ENCODE data around the gene EIF1.

The EIF1 gene

DNA sequence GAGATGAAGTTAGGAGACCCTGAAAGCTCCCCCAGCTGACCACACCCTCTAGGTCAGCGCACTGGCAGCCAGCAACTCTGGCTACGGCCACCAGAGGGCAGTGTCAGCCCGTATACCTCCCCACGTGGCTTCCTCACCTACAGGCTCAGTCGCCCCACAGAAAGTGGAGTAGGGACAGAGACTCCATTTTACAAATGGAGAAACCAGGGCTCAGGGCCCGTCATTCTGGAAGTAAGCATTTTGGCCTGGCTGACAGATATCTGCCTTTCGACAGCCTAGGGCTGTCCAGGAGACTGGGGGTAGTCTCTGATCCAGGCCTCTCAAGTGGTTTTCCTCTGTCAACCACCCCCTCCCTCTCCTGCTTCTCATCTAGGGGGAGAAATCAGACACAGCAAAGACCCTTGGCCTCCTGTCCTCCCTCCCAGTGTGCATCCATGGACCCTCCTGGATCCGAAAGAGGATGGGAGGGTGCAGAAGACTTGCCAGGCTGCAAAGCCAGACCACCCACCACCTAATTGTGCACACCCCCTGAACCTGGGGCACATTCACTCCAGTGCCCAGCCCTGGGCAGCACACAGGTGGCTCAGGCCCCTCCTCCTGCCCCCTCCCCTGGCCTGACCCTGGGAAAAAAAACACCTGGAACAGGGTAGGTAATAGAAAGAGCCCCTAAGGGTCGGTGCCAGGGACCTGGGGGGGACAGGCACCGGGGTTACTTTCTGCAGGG lies 49.6 kb downstream of the EIF1 start:
- peak; percentile 54 for DNase-seq

DNA sequence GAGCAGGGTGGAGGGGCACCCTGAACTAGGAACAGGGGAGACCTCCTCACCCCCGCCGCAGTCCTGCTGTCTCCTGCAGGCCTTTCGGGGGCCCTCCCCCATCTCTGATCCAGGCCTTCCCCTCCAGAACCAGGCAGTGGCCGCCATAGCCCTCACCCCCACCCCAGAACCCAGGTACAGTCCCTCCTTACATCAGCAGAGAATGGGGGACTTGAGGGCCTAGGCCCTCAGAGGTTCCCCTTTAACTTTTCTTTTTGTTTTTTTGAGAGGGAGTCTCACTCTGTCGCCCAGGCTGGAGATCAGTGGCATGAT lies 50.1 kb downstream of the EIF1 start:
- DNase-seq: no peak

DNA sequence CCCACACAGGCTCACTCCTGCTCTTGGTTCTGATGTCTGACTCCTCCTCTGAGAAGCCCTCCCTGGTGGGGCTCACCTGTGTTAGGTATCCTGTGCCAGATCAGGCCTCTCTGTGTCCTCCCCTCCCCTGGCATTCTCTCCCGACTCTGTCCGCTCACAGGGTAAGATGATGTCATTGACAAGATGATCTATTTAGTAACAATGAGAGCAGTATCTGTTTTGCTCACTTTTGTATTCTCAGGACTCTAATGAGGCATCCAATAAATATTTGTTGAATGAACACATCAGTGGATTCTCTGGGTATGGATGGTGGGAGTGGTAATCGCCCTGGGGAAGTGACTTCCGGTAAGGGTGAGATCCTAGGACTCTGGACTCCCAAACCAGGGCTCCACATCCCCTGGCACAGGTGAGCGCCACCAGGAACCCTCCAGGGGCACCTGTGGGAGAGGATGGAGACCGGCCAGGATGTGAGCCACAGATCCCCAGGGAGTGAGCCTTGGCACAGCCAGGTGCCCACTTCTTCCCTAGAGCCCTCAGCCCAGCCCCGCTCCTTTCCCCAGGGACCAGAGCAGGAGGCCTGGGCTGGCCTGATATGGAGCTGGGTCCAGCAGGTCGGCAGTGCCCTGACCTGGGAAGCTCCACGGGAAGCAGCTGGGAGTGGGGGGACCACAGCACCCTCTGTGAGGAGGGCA lies 51.1 kb downstream of the EIF1 start:
- DNase-seq: peak; percentile 59

DNA sequence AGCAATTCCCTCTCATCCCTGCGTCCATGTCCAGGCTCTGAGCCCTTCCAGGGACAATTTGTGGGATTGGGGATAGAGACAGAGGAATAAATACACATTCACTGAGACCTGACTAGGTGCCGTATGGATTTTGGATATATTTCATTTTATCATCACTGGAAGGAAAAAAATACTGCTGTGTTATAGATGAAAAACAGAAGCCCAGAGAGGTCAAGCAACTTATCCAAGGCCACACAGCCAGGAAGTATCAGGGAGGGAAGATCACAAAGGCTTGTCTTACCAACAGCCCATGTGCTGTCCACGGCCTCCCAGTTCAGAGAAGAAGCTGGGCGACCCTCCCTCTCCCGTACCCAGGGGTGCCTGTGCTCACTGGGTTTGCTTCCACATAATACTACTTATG lies 51.8 kb downstream of the EIF1 start:
- no peak for DNase-seq

DNA sequence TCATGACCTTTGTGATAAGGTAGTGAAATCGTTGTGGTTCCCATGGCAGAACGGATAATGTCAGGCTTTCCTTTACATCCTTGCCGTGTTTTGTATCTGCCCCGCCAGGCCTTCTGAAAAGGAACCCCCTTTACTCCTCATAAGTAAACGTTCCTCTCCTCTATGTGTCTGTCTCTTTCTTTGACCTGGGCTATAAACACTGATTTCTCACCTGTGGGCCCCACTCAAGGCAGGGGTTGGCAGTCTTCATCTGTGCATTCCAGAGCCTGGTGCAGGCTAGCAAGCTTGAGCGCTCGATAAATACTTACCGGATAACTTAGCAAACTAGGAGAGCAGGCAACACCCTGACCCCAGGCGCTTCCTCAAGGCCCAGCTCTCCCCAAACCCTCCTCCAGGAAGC lies 53.0 kb downstream of the EIF1 start:
- no peak for DNase-seq
